Measurements from ENCODE around the gene OSGEP.

Gene OSGEP

GRCh38 chr14:20413744-20414082 is 40.9 kb downstream of the OSGEP start:
- Histone ChIP-seq H2AFZ (ENCODE audit: low read depth, low read length) (peak overlapping the region; percentile 15; the same call in 1 of the 2 replicates), H3K9ac (ENCODE audit: low read length) (peak overlapping the region; percentile 90), H3K27ac (ENCODE audit: low read length) (peak overlapping the region; percentile 79), H3K27me3 (ENCODE audit: low read depth, low read length) (no peaks in the 10 kb centered on the region), H3K9me3 (ENCODE audit: insufficient read depth, low read length) (no peaks in the 10 kb centered on the region), H3K4me1 (ENCODE audit: low read length) (peaks cover 26% of the 10 kb centered on the region), H3K4me2 (ENCODE audit: low read length) (peak overlapping the region; percentile 88), H3K4me3 (ENCODE audit: low read length) (peak overlapping the region; percentile 80), H3K79me2 (ENCODE audit: low read length) (peaks cover 42% of the 10 kb centered on the region), H4K20me1 (ENCODE audit: insufficient read depth, low read length) (peaks cover 7% of the 10 kb centered on the region), H3K36me3 (replicated peaks; ENCODE audit: low read depth, low read length) (peaks cover 5% of the 10 kb centered on the region)
- TF ChIP-seq CTCF (IDR thresholded peaks at IDR 0.05; ENCODE audit: low read depth, low read length): no peak
- no peak for TF ChIP-seq EZH2phosphoT487 (IDR thresholded peaks at IDR 0.05; ENCODE audit: low read depth)

- Histone ChIP-seq H4K20me1 (ENCODE audit: insufficient read depth, low read length) (peaks cover 7% of the 10 kb centered on the region), H3K79me2 (ENCODE audit: low read length) (peaks cover 44% of the 10 kb centered on the region), H3K9me3 (ENCODE audit: insufficient read depth, low read length) (no peaks in the 10 kb centered on the region), H3K36me3 (replicated peaks; ENCODE audit: low read depth, low read length) (peaks cover 5% of the 10 kb centered on the region), H2AFZ (ENCODE audit: low read depth, low read length) (peak within 1 kb of the TSS; percentile 15), H3K27ac (ENCODE audit: low read length) (peak within 1 kb of the TSS; percentile 79), H3K27me3 (ENCODE audit: low read depth, low read length) (no peaks in the 10 kb centered on the region), H3K4me3 (ENCODE audit: low read length) (peak within 1 kb of the TSS; percentile 80), H3K4me1 (ENCODE audit: low read length) (peaks cover 26% of the 10 kb centered on the region), H3K9ac (ENCODE audit: low read length) (peak within 1 kb of the TSS; percentile 90), H3K4me2 (ENCODE audit: low read length) (peak within 1 kb of the TSS; percentile 88)
- TF ChIP-seq CTCF (IDR thresholded peaks at IDR 0.05; ENCODE audit: low read depth, low read length) (no peak), EZH2phosphoT487 (IDR thresholded peaks at IDR 0.05; ENCODE audit: low read depth) (no peak)
These were observed 41.5 kb downstream of the OSGEP start, which contains the start of gene TEP1 for GRCh38 chr14:20412876-20413743. TSS of gene TEP1 (minus strand) at chr14:20413501. CDS start at chr14:20408439, 5,062 bp downstream.

GRCh38 chr14:20412411-20412810 is 42.2 kb downstream of the OSGEP start:
- peaks cover 12% of the 10 kb centered on the region for H3K36me3 ChIP-seq (replicated peaks; ENCODE audit: low read depth, low read length)
- H3K27ac ChIP-seq (ENCODE audit: low read length): peak overlapping the region; percentile 79
- no peaks in the 10 kb centered on the region for H3K9me3 ChIP-seq (ENCODE audit: insufficient read depth, low read length)
- no peak overlapping the region for H2AFZ ChIP-seq (ENCODE audit: low read depth, low read length)
- no peaks in the 10 kb centered on the region for H3K27me3 ChIP-seq (ENCODE audit: low read depth, low read length)
- H3K9ac ChIP-seq (ENCODE audit: low read length): peak overlapping the region; percentile 90
- peak overlapping the region; percentile 88 for H3K4me2 ChIP-seq (ENCODE audit: low read length)
- TF ChIP-seq EZH2phosphoT487 (IDR thresholded peaks at IDR 0.05; ENCODE audit: low read depth): no peak
- TF ChIP-seq CTCF (IDR thresholded peaks at IDR 0.05; ENCODE audit: low read depth, low read length): no peak
- H3K4me1 ChIP-seq (ENCODE audit: low read length): peaks cover 26% of the 10 kb centered on the region
- H3K79me2 ChIP-seq (ENCODE audit: low read length): peaks cover 44% of the 10 kb centered on the region
- peaks cover 7% of the 10 kb centered on the region for H4K20me1 ChIP-seq (ENCODE audit: insufficient read depth, low read length)
- H3K4me3 ChIP-seq (ENCODE audit: low read length): peak overlapping the region; percentile 80

GRCh38 chr14:20409226-20409625 is 45.4 kb downstream of the OSGEP start:
- TF ChIP-seq EZH2phosphoT487 (IDR thresholded peaks at IDR 0.05; ENCODE audit: low read depth) (no peak), CTCF (IDR thresholded peaks at IDR 0.05; ENCODE audit: low read depth, low read length) (no peak)
- Histone ChIP-seq H3K36me3 (replicated peaks; ENCODE audit: low read depth, low read length) (peaks cover 38% of the 10 kb centered on the region), H2AFZ (ENCODE audit: low read depth, low read length) (no peak overlapping the region), H3K9me3 (ENCODE audit: insufficient read depth, low read length) (no peaks in the 10 kb centered on the region), H3K27ac (ENCODE audit: low read length) (no peak overlapping the region), H3K4me1 (ENCODE audit: low read length) (peaks cover 13% of the 10 kb centered on the region), H3K4me2 (ENCODE audit: low read length) (no peak overlapping the region), H3K4me3 (ENCODE audit: low read length) (no peak overlapping the region), H3K27me3 (ENCODE audit: low read depth, low read length) (no peaks in the 10 kb centered on the region), H3K79me2 (ENCODE audit: low read length) (peaks cover 64% of the 10 kb centered on the region), H3K9ac (ENCODE audit: low read length) (no peak overlapping the region), H4K20me1 (ENCODE audit: insufficient read depth, low read length) (peaks cover 11% of the 10 kb centered on the region)
